HepG2 (cell line): ENCODE data around the gene BICDL2. TPM values are rescaled to one million over a fixed set of nuclear protein-coding genes. Genes with fewer than 3 reads are reported as not detected.

Source experiments
- ARID3A ChIP-seq: IDR thresholded peaks from 2 replicates; pipeline ENCODE4 v1.6.1; 2012; ENCODE audit warnings: low read depth, low read length, improper control_type of control experiment
- CCDC6 ChIP-seq: sonication (generic); formaldehyde crosslinking; IDR thresholded peaks from 2 replicates; pipeline ENCODE4 v1.8.1; 2022; ENCODE audit warnings: mild to moderate bottlenecking, missing genetic modification reagents, moderate library complexity
- FOXC1 ChIP-seq: sonication (generic); formaldehyde crosslinking; IDR thresholded peaks from 2 replicates; pipeline ENCODE4 v1.8.0; 2022; ENCODE audit warnings: mild to moderate bottlenecking, missing genetic modification reagents, borderline replicate concordance
- FOXK2 ChIP-seq: fragments of 450-650 bp; IDR thresholded peaks from 2 replicates; pipeline ENCODE4 v1.6.1; 2016
- FUBP1 ChIP-seq: sonication (generic); formaldehyde crosslinking; IDR thresholded peaks from 2 replicates; pipeline ENCODE4 v1.5.1; 2020; ENCODE audit warnings: missing genetic modification reagents, mild to moderate bottlenecking, borderline replicate concordance
- GFI1 ChIP-seq: sonication (generic); formaldehyde crosslinking; IDR thresholded peaks from 2 replicates; pipeline ENCODE4 v1.5.0; 2020; ENCODE audit warnings: missing genetic modification reagents, mild to moderate bottlenecking, borderline replicate concordance
- MTF1 ChIP-seq: sonication (generic); formaldehyde crosslinking; IDR thresholded peaks from 2 replicates; pipeline ENCODE4 v1.5.0; 2020; ENCODE audit warnings: missing genetic modification reagents
- ONECUT2 ChIP-seq: sonication (generic); formaldehyde crosslinking; IDR thresholded peaks from 2 replicates; pipeline ENCODE4 v1.4.0; 2020; ENCODE audit warnings: missing genetic modification reagents
- PBX3 ChIP-seq: sonication (generic); formaldehyde crosslinking; IDR thresholded peaks from 2 replicates; pipeline ENCODE4 v1.8.1; 2023; ENCODE audit warnings: missing genetic modification reagents, inconsistent platforms, borderline replicate concordance
- PHF5A ChIP-seq: IDR thresholded peaks from one replicate; pipeline ENCODE4 v1.6.1; 2018; ENCODE audit warnings: low read depth, missing genetic modification reagents; ENCODE audit not compliant: unreplicated experiment
- PRDM4 ChIP-seq: sonication (generic); formaldehyde crosslinking; IDR thresholded peaks from 2 replicates; pipeline ENCODE4 v1.9.0; 2021; ENCODE audit warnings: missing genetic modification reagents, borderline replicate concordance
- REXO4 ChIP-seq: sonication (generic); formaldehyde crosslinking; IDR thresholded peaks from 2 replicates; pipeline ENCODE4 v1.8.0; 2022; ENCODE audit warnings: missing genetic modification reagents, mild to moderate bottlenecking, borderline replicate concordance
- TEAD2 ChIP-seq: sonication (generic); formaldehyde crosslinking; IDR thresholded peaks from 2 replicates; pipeline ENCODE4 v1.9.0; 2021; ENCODE audit warnings: missing genetic modification reagents
- TIGD3 ChIP-seq: sonication (generic); formaldehyde crosslinking; IDR thresholded peaks from 2 replicates; pipeline ENCODE4 v1.5.1; 2020; ENCODE audit warnings: mild to moderate bottlenecking, missing genetic modification reagents, borderline replicate concordance
- ZMYM4 ChIP-seq: sonication (generic); formaldehyde crosslinking; IDR thresholded peaks from 2 replicates; pipeline ENCODE4 v1.8.1; 2023; ENCODE audit warnings: mild to moderate bottlenecking, missing genetic modification reagents
- ZNF275 ChIP-seq: sonication (generic); formaldehyde crosslinking; IDR thresholded peaks from 2 replicates; pipeline ENCODE4 v1.8.0; 2022; ENCODE audit warnings: missing genetic modification reagents, mild to moderate bottlenecking, inconsistent platforms, borderline replicate concordance
- ZNF713 ChIP-seq: sonication (generic); formaldehyde crosslinking; IDR thresholded peaks from 2 replicates; pipeline ENCODE4 v1.4.0; 2020; ENCODE audit warnings: mild to moderate bottlenecking, missing genetic modification reagents
- polyA plus RNA-seq, 8 experiments: library from polyadenylated mRNA; depleted of rRNA in 3 of 8; stranded (reverse) in 7 of 8; unstranded in 1 of 8; fragments of >200 nt; fragmentation: Illumina TruSeq in 4 of 8; extraction: Trizol in 4 of 8; gene quantifications; 2 replicates each; pipeline versions ENCODE4 v1.2.1 to v1.2.3, GENCODE V29; 2011 to 2016; ENCODE audit warnings: low read depth in 4 of 8, missing spikeins in 1 of 8, mixed read lengths in 1 of 8; ENCODE audit not compliant: insufficient read depth in 1 of 8
- total RNA-seq, 5 experiments: library from RNA; depleted of rRNA; stranded (reverse); fragments of >200 nt; fragmentation: Illumina TruSeq; extraction: Trizol; gene quantifications; 2 replicates each; pipeline ENCODE4 v1.2.3, GENCODE V29; 2016; ENCODE audit warnings: low read depth in 1 of 5

BICDL2 gene
- total and polyA plus RNA-seq, 2 of the 13 experiments (the other 11 are each of a cell fraction or from before 2014, with no cell fraction given) = 0.12 TPM; not detected in 1

GRCh38 chr16:3059041-3059722, 22.4 kb upstream of the BICDL2 start (continued):
- TF ChIP-seq FUBP1 (CRISPR knock-in tag) (no peak; the same call in 1 of the 2 replicates), PBX3 (CRISPR knock-in tag) (no peak), ZNF275 (no peak), GFI1 (CRISPR knock-in tag) (no peak), TEAD2 (CRISPR knock-in tag) (no peak), MTF1 (CRISPR knock-in tag) (no peak), FOXK2 (no peak), PHF5A (CRISPR knock-in tag) (no peak), ONECUT2 (CRISPR knock-in tag) (no peak), ZNF713 (no peak), TIGD3 (CRISPR knock-in tag) (no peak), REXO4 (no peak), FOXC1 (CRISPR knock-in tag) (peak; percentile 60; the same call in 1 of the 2 replicates), ZMYM4 (CRISPR knock-in tag) (peak; percentile 70; the same call in 1 of the 2 replicates), PRDM4 (CRISPR knock-in tag) (no peak), ARID3A (no peak), CCDC6 (CRISPR knock-in tag) (peak; percentile 93)
